ENCODE measurements around the gene SLC9C1.

DNA sequence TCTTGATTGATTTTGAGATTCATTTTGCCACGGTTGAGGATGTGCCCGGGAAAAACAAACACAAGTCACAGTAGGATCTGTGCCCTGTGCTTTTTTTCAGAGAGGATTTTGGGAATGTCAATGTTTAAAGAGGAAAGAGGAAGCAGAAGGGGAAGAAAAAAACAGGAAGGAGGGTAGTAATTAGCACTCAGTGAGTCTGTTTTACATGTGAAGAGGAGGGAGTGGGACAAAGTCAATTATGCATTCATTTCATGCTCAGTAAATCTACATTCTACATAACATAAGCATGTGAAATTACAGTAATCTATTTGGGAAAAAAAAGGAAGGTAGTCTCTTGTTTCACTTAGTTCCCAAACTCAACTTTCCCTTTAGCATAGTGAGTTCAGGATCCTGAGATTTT, 20.6 kb upstream of the SLC9C1 start:
- TF ChIP-seq, protein P1, sequence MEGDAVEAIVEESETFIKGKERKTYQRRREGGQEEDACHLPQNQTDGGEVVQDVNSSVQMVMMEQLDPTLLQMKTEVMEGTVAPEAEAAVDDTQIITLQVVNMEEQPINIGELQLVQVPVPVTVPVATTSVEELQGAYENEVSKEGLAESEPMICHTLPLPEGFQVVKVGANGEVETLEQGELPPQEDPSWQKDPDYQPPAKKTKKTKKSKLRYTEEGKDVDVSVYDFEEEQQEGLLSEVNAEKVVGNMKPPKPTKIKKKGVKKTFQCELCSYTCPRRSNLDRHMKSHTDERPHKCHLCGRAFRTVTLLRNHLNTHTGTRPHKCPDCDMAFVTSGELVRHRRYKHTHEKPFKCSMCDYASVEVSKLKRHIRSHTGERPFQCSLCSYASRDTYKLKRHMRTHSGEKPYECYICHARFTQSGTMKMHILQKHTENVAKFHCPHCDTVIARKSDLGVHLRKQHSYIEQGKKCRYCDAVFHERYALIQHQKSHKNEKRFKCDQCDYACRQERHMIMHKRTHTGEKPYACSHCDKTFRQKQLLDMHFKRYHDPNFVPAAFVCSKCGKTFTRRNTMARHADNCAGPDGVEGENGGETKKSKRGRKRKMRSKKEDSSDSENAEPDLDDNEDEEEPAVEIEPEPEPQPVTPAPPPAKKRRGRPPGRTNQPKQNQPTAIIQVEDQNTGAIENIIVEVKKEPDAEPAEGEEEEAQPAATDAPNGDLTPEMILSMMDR (IDR thresholded peaks at IDR 0.05) = no peak
- no peak for TF ChIP-seq POLR2AphosphoS5 (IDR thresholded peaks at IDR 0.05)
- TF ChIP-seq POLR2A (IDR thresholded peaks at IDR 0.05) = no peak
